Stomach (tissue), 9 donors: ENCODE results near the gene LGALS12. TPM values are rescaled to one million over a fixed set of nuclear protein-coding genes. Genes with fewer than 3 reads are reported as not detected.

Experiments used
- DNase-seq, 2 donors: peaks; one replicate each; pipeline versions ENCODE4 v3.0.0 to v3.0.0-alpha.2; 2013 to 2019
- H3K27ac ChIP-seq, 5 donors: fragments of 200-600 bp in 4 of 5; sonication (generic) in 4 of 5; one replicate each; pipeline ENCODE4 v1.5.1; 2013 to 2019; ENCODE audit warnings: mild to moderate bottlenecking in 1 of 5, moderate library complexity in 1 of 5
- H3K27me3 ChIP-seq, 3 donors: fragments of 200-600 bp; sonication (generic); one replicate each; pipeline ENCODE4 v1.5.1; 2017 to 2019; ENCODE audit warnings: mixed run types in 1 of 3
- H3K36me3 ChIP-seq, 4 donors: fragments of 200-600 bp; sonication (generic); 1 replicate in 3 of 4; 2 replicates in 1 of 4; pipeline ENCODE4 v1.5.1; 2016 to 2019
- H3K4me1 ChIP-seq, 4 donors: fragments of 200-600 bp; sonication (generic); one replicate each; pipeline ENCODE4 v1.5.1; 2016 to 2019
- H3K4me3 ChIP-seq, 4 donors: fragments of 200-600 bp; sonication (generic) in 3 of 4; one replicate each; pipeline ENCODE4 v1.5.1; 2016 to 2019; ENCODE audit warnings: mild to moderate bottlenecking in 1 of 4
- H3K9me3 ChIP-seq, 4 donors: fragments of 200-600 bp; sonication (generic); one replicate each; pipeline ENCODE4 v1.5.1; 2016 to 2019
- EP300 ChIP-seq: sonication (generic); formaldehyde crosslinking; IDR thresholded peaks from one replicate; pipeline ENCODE4 v1.6.1; 2017; ENCODE audit warnings: antibody characterized with exemption
- POLR2A ChIP-seq, 4 donors: fragments of 450-650 bp; IDR thresholded peaks; one replicate each; pipeline ENCODE4 v1.6.1; 2016; ENCODE audit warnings: antibody characterized with exemption in 4 of 4, control low read depth in 2 of 4, mild to moderate bottlenecking in 1 of 4, moderate library complexity in 1 of 4
- POLR2AphosphoS5 ChIP-seq, 3 donors: sonication (generic); formaldehyde crosslinking; IDR thresholded peaks; one replicate each; pipeline ENCODE4 v1.6.1; 2016; ENCODE audit warnings: antibody characterized with exemption in 3 of 3
- WGBS, 5 donors: extraction: QIAGEN DNeasy Blood & Tissue Kit in 3 of 5; methylation state at CpG; one replicate each; pipeline versions ENCODE4 v1.1.5 to v1.1.7; 2013 to 2018; 5-methylcytosine and 5-hydroxymethylcytosine counted together
- intact Hi-C: fragments of 100-400 bp; cut with DNase I; formaldehyde crosslinking; loops from one replicate; pipeline ENCODE4 v1.15.1; 2023; ENCODE audit warnings: low total_unique reads
- polyA plus RNA-seq, 3 donors: library from polyadenylated mRNA; stranded (reverse); fragments of 200-250 nt; gene quantifications; one replicate each; pipeline ENCODE4 v1.2.3, GENCODE V29; 2013
- total RNA-seq, 5 donors: library from RNA; depleted of rRNA; stranded (reverse); fragments of >200 nt; gene quantifications; one replicate each; pipeline versions ENCODE4 v1.1.0 to v1.2.3, GENCODE V29; 2014 to 2016
- TF ChIP-seq, protein P1 (sequence below), 7 experiments: fragments of 450-650 bp in 4 of 7; fragments of 200-600 bp in 3 of 7; sonication (generic) in 3 of 7; IDR thresholded peaks; one replicate each; pipeline ENCODE4 v1.5.1; 2016 to 2019; ENCODE audit warnings: antibody characterized with exemption in 7 of 7, control low read depth in 2 of 7, mild to moderate bottlenecking in 1 of 7
- donor health status: healthy with polysubstance abuse.
- donor health status: Bipolar disorder and iron deficiency.
- donor health status: healthy.

LGALS12 gene
- total and polyA plus RNA-seq, 8 donors: 0.38 to 1.1 (median 0.49) TPM; not detected in 4

DNA sequence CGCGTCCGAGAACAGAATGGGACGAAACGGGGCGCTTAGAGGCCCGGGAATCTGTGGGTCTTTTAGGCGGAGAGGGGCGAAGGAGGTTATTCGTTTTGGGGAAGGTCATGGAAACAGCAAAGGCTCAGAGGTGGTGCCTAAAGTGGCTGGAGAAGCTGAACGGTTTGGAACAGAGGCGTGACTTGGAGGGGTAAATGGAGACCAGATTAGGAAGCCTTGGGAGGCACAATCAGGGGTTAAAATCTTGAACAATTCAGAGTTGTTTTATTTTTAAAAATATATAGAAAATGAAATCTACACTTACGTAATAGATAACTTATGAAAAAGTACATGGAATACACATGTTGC, 14.7 kb upstream of the LGALS12 start:
- peaks cover 22 to 55% (median 42%) of the 10 kb centered on the region in 4 donors for H3K4me1 ChIP-seq
- DNase-seq: no peak
- TF ChIP-seq POLR2AphosphoS5 (IDR thresholded peaks at IDR 0.05) (no peak), POLR2A (IDR thresholded peaks at IDR 0.05) (no peak), EP300 (no peak)
- TF ChIP-seq, protein P1, sequence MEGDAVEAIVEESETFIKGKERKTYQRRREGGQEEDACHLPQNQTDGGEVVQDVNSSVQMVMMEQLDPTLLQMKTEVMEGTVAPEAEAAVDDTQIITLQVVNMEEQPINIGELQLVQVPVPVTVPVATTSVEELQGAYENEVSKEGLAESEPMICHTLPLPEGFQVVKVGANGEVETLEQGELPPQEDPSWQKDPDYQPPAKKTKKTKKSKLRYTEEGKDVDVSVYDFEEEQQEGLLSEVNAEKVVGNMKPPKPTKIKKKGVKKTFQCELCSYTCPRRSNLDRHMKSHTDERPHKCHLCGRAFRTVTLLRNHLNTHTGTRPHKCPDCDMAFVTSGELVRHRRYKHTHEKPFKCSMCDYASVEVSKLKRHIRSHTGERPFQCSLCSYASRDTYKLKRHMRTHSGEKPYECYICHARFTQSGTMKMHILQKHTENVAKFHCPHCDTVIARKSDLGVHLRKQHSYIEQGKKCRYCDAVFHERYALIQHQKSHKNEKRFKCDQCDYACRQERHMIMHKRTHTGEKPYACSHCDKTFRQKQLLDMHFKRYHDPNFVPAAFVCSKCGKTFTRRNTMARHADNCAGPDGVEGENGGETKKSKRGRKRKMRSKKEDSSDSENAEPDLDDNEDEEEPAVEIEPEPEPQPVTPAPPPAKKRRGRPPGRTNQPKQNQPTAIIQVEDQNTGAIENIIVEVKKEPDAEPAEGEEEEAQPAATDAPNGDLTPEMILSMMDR (IDR thresholded peaks at IDR 0.05): no peak
- no peaks in the 10 kb centered on the region for H3K27me3 ChIP-seq
- H3K9me3 ChIP-seq: peaks cover 0 to 2% (median 0%) of the 10 kb centered on the region in 4 donors
- no peaks in the 10 kb centered on the region for H3K36me3 ChIP-seq
- 1 to 2% (median 1%) methylated on average over 13 of the region's 13 CpGs for WGBS, 5 donors
- intact Hi-C loops: no loop called here
- H3K4me3 ChIP-seq: peak overlapping the region; percentile 61 to 74 (median 62)
- H3K27ac ChIP-seq: peak overlapping the region; percentile 52 to 84 (median 78)

DNA sequence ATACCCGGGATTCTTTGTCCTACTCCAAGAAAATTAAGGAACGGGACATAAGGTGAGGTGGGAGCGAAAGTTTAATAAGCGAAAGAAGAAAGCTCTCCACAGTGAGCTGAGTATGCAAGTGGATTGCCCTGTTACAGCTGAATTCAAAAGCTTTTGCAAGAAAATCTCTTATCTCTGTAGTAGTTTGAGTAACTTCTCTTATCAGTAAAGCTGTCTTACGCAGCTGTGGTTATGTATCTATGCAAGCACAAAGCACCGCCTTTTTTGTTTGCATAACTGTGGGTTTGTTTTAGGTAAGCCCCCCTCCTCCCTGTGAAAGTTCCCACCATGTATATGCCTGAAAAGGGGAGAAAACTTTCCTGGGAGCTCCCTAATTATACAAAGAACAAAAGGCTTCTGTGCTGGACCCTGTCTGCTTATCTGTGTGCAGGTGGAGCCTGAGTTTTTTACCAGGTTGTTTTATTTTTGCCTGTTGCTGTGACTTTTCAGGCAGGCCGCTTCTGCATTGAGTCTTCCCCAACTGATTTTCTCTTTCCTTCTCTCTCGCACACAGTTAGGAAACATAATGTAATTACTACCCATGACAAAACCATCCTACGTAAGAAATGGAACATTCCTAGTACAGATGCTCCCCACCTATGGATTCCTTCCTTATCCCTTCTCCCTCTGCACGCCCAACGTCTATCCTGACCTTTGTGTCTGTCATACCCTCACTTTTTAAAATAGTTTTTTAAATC, 14.1 kb upstream of the LGALS12 start:
- H3K27me3 ChIP-seq: no peaks in the 10 kb centered on the region
- intact Hi-C loops: no loop called here
- H3K4me1 ChIP-seq: peaks cover 22 to 55% (median 42%) of the 10 kb centered on the region in 4 donors
- H3K4me3 ChIP-seq: peak overlapping the region; percentile 61 to 74 (median 62)
- H3K27ac ChIP-seq: peak overlapping the region; percentile 44 to 84 (median 78)
- peak in 1 of 2 donors; percentile 56 for DNase-seq
- H3K36me3 ChIP-seq: no peaks in the 10 kb centered on the region
- no peaks in the 10 kb centered on the region for H3K9me3 ChIP-seq
- no peak for TF ChIP-seq POLR2A (IDR thresholded peaks at IDR 0.05)
- TF ChIP-seq EP300: no peak
- TF ChIP-seq, protein P1 (IDR thresholded peaks at IDR 0.05): no peak
- no peak for TF ChIP-seq POLR2AphosphoS5 (IDR thresholded peaks at IDR 0.05)
- 29 to 40% (median 30%) methylated on average over 11 of the region's 11 CpGs for WGBS, 5 donors

DNA sequence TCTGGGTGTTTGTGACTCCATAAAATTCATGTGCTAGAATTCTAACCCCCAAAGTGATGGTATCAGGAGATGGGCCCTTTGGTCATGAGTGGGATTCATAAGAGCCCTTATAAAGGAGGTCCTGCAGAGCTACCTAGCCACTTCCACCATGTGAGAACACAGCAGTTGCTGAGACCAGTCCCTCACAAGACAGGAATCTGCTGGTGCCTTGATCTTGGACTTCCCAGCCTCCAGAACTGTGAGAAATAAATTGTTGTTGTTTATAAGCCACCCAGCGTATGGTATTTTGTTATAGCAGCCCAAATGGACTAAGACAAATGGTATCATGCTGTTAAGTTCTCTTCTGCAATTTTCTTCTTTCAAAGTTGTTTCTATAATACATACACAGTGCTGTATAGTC, 13.4 kb upstream of the LGALS12 start:
- no peaks in the 10 kb centered on the region for H3K36me3 ChIP-seq
- intact Hi-C loops: no loop called here
- no peak overlapping the region for H3K27ac ChIP-seq
- H3K4me3 ChIP-seq: no peak overlapping the region
- WGBS, 5 donors: 97 to 100% (median 100%) methylated on average over 1 of the region's 1 CpG
- no peaks in the 10 kb centered on the region for H3K27me3 ChIP-seq
- H3K4me1 ChIP-seq: peaks cover 22 to 55% (median 42%) of the 10 kb centered on the region in 4 donors
- H3K9me3 ChIP-seq: no peaks in the 10 kb centered on the region
- TF ChIP-seq POLR2A (IDR thresholded peaks at IDR 0.05): no peak
- DNase-seq: no peak

DNA sequence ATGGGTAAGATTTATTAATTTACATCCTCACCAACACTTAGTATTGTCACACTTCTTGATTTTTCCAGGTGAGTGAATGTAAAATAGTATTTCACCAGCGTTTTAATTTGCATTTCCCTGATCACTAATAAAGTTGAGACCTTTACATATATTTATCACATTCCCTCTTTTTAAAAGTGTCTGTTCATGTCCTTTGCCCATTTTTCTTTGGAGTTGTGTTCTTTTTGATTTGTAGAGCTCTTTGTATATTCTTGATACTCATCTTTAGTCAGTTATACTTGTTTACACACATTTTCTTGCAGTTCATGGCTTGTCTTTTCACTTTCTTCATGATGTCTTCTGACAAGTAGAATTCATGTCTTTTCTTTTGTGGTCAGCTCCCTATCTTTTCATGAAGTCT, 12.8 kb upstream of the LGALS12 start:
- no peaks in the 10 kb centered on the region for H3K9me3 ChIP-seq
- H3K4me3 ChIP-seq: no peak overlapping the region
- WGBS, 5 donors: 93 to 98% (median 94%) methylated on average over 1 of the region's 1 CpG
- DNase-seq: no peak
- peaks cover 22 to 55% (median 42%) of the 10 kb centered on the region in 4 donors for H3K4me1 ChIP-seq
- intact Hi-C loops: no loop called here
- H3K27ac ChIP-seq: no peak overlapping the region
- no peaks in the 10 kb centered on the region for H3K36me3 ChIP-seq
- TF ChIP-seq, protein P1 (IDR thresholded peaks at IDR 0.05): no peak
- no peak for TF ChIP-seq EP300
- TF ChIP-seq POLR2AphosphoS5 (IDR thresholded peaks at IDR 0.05): no peak
- TF ChIP-seq POLR2A (IDR thresholded peaks at IDR 0.05): no peak
- H3K27me3 ChIP-seq: no peaks in the 10 kb centered on the region

DNA sequence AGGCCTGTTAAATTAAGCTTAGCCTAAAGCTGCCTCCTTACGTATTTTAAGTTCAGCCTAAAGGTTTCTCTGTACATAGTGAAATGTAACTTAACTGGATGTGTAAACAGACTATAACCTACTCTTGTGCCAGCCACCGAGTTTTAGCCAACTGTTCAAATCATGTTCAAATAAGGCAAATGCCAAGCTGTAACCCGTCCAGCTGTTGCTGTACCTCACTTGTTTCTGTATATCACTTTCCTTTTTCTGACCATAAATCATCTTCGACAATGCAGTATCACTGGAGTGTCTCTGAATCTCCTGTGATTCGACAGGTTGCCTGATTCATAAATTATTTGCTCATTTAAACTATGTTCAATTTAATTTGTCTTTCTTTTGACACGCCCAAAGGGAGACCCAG, 10.9 kb upstream of the LGALS12 start:
- Histone ChIP-seq H3K4me1 (peaks cover 22 to 40% (median 32%) of the 10 kb centered on the region in 4 donors), H3K27me3 (no peaks in the 10 kb centered on the region), H3K4me3 (no peak overlapping the region), H3K27ac (peak overlapping the region in 4 of 5 donors; percentile 29 to 69 (median 66)), H3K9me3 (peaks cover 0 to 17% (median 4%) of the 10 kb centered on the region in 4 donors), H3K36me3 (no peaks in the 10 kb centered on the region)
- intact Hi-C loops: no loop called here
- TF ChIP-seq, protein P1 (IDR thresholded peaks at IDR 0.05): no peak
- TF ChIP-seq POLR2AphosphoS5 (IDR thresholded peaks at IDR 0.05): no peak
- TF ChIP-seq POLR2A (IDR thresholded peaks at IDR 0.05): no peak
- TF ChIP-seq EP300: no peak
- 35 to 61% (median 47%) methylated on average over 6 of the region's 6 CpGs for WGBS, 5 donors
- DNase-seq: peak in 1 of 2 donors; percentile 81
